HG03432 (cell line): ENCODE results near the gene NKAIN1.
"Not testable (repeated sequence)": the region's sequence is repeated elsewhere in the genome, so short reads cannot be mapped to it uniquely, and the experiment has no call there.

Experiments used
- ATAC-seq: cut with Tn5 transposase; IDR thresholded peaks from one replicate; pipeline ENCODE4 v1.9.1; 2021; ENCODE audit warnings: mild to moderate bottlenecking, moderate library complexity; ENCODE audit not compliant: unreplicated experiment

NKAIN1 gene

GRCh38 chr1:31198150-31198549 is 41.5 kb downstream of the NKAIN1 start:
- no peak for ATAC-seq

GRCh38 chr1:31196685-31197084 is 43.0 kb downstream of the NKAIN1 start:
- no peak for ATAC-seq

GRCh38 chr1:31195267-31195666 is 44.4 kb downstream of the NKAIN1 start:
- not testable (repeated sequence) for ATAC-seq

GRCh38 chr1:31193729-31194128 is 46.0 kb downstream of the NKAIN1 start:
- ATAC-seq = no peak

- ATAC-seq = no peak
These were observed 48.4 kb downstream of the NKAIN1 start for GRCh38 chr1:31191281-31191680.

- no peak for ATAC-seq
These were observed 49.7 kb downstream of the NKAIN1 start for GRCh38 chr1:31189696-31190674.

- no peak for ATAC-seq
These were observed 55.6 kb downstream of the NKAIN1 start for GRCh38 chr1:31183927-31184554.

- no peak for ATAC-seq
These were observed 56.6 kb downstream of the NKAIN1 start for GRCh38 chr1:31183126-31183525.

GRCh38 chr1:31182352-31182751 is 57.3 kb downstream of the NKAIN1 start:
- no peak for ATAC-seq

- ATAC-seq = no peak
These were observed 58.0 kb downstream of the NKAIN1 start for GRCh38 chr1:31181515-31182343.

- ATAC-seq = no peak
These were observed 59.3 kb downstream of the NKAIN1 start for GRCh38 chr1:31180338-31180737.

- not testable (repeated sequence) for ATAC-seq
These were observed 63.4 kb downstream of the NKAIN1 start for GRCh38 chr1:31176291-31176690.

GRCh38 chr1:31170486-31170735 is 69.3 kb downstream of the NKAIN1 start:
- no peak for ATAC-seq

GRCh38 chr1:31166462-31166861 is 73.2 kb downstream of the NKAIN1 start:
- no peak for ATAC-seq

GRCh38 chr1:31164291-31164690 is 75.4 kb downstream of the NKAIN1 start:
- ATAC-seq = no peak

- no peak for ATAC-seq
These were observed 75.8 kb downstream of the NKAIN1 start for GRCh38 chr1:31163866-31164265.

- no peak for ATAC-seq
These were observed 78.1 kb downstream of the NKAIN1 start for GRCh38 chr1:31161571-31161970.

GRCh38 chr1:31159869-31160611 is 79.6 kb downstream of the NKAIN1 start:
- ATAC-seq = no peak

GRCh38 chr1:31159323-31159722 is 80.4 kb downstream of the NKAIN1 start:
- no peak for ATAC-seq

- peak; percentile 76 for ATAC-seq
These were observed 84.4 kb downstream of the NKAIN1 start for GRCh38 chr1:31155216-31155806.
